ENCODE results near the gene LONP2.

LONP2 gene

GRCh38 chr16:48276102-48276501 lies 32.0 kb downstream of the LONP2 start:
- DNase-seq (ENCODE audit: insufficient read length, low spot score): no peak
- no peak for TF ChIP-seq CTCF (IDR thresholded peaks at IDR 0.05; ENCODE audit: insufficient read depth, missing control alignments)
- FAIRE-seq: no peak

GRCh38 chr16:48277158-48277557 lies 33.1 kb downstream of the LONP2 start:
- FAIRE-seq: no peak

GRCh38 chr16:48279199-48279598 lies 35.1 kb downstream of the LONP2 start:
- DNase-seq (ENCODE audit: insufficient read length, low spot score) (no peak), FAIRE-seq (no peak)
- TF ChIP-seq CTCF (IDR thresholded peaks at IDR 0.05; ENCODE audit: insufficient read depth, missing control alignments): no peak

More at GRCh38 chr16:48277158-48277557, 33.1 kb downstream of the LONP2 start:
- DNase-seq (ENCODE audit: insufficient read length, low spot score): no peak
- TF ChIP-seq CTCF (IDR thresholded peaks at IDR 0.05; ENCODE audit: insufficient read depth, missing control alignments): no peak

- no peak for DNase-seq (ENCODE audit: insufficient read length, low spot score)
- FAIRE-seq: no peak
- no peak for TF ChIP-seq CTCF (IDR thresholded peaks at IDR 0.05; ENCODE audit: insufficient read depth, missing control alignments)
These were observed 36.4 kb downstream of the LONP2 start for GRCh38 chr16:48280546-48280945.

GRCh38 chr16:48282636-48283263 lies 38.6 kb downstream of the LONP2 start:
- no peak for DNase-seq (ENCODE audit: insufficient read length, low spot score)
- FAIRE-seq: no peak
- TF ChIP-seq CTCF (IDR thresholded peaks at IDR 0.05; ENCODE audit: insufficient read depth, missing control alignments): no peak

- TF ChIP-seq CTCF (IDR thresholded peaks at IDR 0.05; ENCODE audit: insufficient read depth, missing control alignments): no peak
- DNase-seq (ENCODE audit: insufficient read length, low spot score) (no peak), FAIRE-seq (no peak)
These were observed 40.8 kb downstream of the LONP2 start for GRCh38 chr16:48284772-48285409.

GRCh38 chr16:48287239-48287638 lies 43.1 kb downstream of the LONP2 start:
- no peak for TF ChIP-seq CTCF (IDR thresholded peaks at IDR 0.05; ENCODE audit: insufficient read depth, missing control alignments)
- FAIRE-seq: no peak
- DNase-seq (ENCODE audit: insufficient read length, low spot score): no peak
